ENCODE results near the gene DNM3. TPM values are rescaled to one million over a fixed set of nuclear protein-coding genes. Genes with fewer than 3 reads are reported as not detected.
"Not testable (repeated sequence)": the region's sequence is repeated elsewhere in the genome, so short reads cannot be mapped to it uniquely, and the experiment has no call there.

The DNM3 gene
- total RNA-seq, 1 experiment from 2014 or later = 1.7 TPM

DNA sequence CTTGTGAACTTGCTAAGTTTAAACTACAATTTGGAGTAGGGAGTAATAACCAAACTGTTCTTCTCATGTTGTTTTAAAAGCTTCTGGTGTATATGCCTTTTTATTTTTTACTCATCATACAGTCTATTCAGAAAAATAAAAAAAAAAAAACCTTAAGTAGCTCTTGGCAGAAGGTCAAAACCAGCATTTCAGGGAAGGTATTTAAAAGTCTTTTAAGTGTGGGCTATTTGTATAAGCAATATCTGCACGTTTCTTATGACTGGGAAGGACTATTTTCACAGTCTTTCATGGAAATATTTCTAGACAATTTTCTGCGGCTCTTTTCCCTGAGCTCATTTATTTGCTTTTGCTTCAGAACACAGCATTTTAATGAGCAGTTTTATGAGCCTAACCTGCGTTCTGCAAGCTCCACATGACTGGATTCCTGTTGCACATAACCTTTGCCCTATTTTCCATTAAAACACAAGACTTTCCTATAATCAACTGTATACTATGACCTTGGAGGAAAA, 518.2 kb downstream of the DNM3 start:
- DNase-seq (ENCODE audit: low read depth) = peak; percentile 50

DNA sequence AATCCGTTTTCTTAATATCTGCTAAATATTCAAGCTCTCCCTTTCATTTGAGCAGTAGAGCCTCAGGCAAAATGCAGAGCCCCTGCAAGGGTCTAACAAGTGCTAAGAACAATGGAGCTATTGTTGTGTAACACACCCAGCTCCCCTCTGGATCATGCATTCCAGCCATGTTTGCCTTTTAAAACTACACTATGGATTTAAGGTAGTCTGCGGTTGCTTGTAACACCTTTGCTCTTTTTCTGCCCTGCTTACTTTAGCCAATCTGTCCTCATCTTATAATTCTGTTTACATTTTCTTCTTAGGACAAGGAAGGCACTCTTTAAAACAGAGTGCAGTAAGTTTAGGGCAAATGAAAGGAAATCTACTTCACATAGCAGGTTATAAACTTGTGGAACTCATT, 519.2 kb downstream of the DNM3 start:
- peak; percentile 39 for DNase-seq (ENCODE audit: low read depth)

DNA sequence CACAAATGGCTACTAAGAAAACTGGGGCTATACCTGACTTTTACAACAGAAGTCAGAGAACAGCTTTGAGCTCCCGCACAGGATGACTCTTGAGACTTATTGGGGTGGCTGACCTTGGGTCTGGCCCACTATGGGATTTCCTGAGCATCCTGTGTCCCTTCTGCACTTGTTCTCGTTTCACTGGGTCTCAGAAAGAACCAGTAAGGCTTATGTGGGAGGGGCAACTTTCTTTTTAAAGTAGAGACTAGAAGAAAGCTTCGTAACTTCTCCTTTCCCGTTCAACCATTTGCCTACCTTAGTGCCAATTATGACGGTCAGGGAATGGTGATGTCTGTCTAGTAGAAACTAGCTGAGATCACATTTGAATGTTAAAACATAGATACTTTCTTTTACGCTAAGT, 519.7 kb downstream of the DNM3 start:
- DNase-seq (ENCODE audit: low read depth) = no peak

DNA sequence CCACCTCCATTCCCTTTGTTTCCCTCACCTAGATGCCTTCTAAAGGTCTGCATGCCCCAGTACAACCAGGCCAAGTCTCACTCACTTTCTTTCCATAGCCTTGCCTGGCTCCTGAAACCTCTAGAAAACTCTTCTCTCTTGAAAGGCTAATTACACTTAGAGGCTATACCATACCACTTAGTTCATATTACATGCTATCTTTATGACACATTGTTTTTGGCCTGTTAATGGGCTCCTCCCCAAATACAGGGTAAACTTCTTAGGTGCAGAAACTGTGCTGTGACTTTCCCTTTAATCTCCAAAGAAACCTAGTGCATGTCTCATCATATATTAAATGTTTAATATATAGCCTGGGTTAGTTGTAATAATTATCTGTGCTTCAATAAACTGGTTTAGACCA, 522.6 kb downstream of the DNM3 start:
- DNase-seq (ENCODE audit: low read depth) = no peak

DNA sequence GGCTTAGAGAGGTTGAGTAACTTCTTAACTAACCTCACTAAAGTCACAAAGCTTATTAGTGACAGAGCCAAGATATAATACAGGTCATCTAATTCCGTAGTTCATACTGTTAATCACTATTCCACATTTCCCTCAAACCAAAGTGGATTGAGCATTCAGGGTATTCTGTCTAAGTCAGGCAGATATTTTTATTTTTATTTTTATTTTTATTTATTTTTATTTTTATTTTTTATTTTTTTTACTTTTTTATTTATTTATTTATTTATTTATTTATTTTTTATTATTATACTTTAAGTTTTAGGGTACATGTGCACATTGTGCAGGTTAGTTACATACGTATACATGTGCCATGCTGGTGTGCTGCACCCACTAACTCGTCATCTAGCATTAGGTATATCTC, 530.3 kb downstream of the DNM3 start:
- not testable (repeated sequence) for DNase-seq (ENCODE audit: low read depth)

DNA sequence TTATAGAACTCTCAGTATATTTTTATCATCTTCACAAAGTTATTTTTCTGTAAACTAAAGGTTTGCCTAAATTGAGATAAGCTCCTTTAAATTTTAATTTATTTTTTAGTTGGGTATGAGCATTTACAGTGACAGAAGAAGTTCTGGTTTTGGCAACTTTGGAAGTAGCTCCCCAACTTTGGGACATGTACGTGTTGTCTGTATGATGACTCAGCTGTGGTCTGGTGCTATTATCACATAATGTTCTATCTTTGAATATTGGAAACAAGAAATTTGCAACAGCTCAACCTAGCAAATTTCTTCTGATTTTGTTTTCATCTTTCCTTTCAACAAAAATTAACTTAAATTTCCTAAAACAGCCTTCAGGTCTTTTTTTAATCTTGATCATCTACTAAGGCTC, 532.6 kb downstream of the DNM3 start:
- DNase-seq (ENCODE audit: low read depth) = peak; percentile 40

DNA sequence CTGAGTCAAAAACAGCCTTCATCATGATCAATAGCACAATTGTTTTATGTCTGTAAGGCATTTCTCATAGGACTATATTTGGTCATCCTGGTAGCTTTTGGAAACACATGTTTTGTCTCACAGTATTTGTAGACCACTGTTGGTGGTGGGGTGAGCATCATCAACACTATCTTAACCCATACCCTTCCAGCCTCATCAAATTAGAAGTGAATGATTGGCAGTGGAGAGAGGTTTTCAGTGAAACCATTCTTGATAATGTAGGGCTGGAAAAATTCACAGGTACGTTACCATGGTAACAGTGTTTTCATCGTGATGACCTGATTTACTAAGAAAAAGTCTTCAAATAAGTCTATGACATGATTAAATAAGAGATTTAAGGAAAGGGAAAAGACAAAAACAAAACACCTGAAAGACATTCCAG, 533.9 kb downstream of the DNM3 start:
- no peak for DNase-seq (ENCODE audit: low read depth)

DNA sequence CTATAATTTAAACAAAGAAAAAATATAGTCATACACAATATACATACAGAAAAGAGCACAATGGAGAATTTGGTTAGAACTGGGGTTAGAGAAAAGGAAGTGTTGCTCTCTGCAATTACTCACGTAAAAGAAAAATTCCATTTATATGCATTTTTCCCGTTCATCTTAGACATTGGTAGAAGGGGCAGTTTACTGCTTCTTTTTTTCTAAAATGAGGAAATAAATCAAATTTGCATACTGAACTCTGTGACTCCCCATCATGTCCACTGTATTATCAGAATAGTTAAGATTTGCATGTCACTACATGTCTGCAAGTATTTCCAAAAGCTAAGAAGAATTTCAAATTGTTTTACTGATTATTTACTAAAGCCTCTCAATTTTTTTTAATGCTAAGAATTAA, 535.1 kb downstream of the DNM3 start:
- DNase-seq (ENCODE audit: low read depth) = no peak

DNA sequence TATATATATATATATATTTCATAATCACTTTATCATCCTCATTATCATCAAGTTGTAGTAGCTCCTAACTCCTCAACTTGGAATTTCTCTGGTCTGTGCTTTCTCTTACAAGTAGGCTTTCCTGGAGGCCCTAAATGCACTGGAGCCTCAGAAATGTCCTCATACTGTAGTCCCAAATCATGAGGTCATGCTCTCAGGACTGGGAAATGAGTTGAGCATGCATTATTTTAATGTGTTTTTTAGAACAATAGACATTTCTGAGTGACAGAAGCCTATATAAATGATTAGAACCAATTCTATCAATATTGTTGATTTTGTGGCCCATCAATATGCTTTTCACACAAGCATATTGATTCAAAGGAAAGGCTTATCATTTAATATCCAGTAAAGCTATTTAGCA, 536.3 kb downstream of the DNM3 start:
- no peak for DNase-seq (ENCODE audit: low read depth)

DNA sequence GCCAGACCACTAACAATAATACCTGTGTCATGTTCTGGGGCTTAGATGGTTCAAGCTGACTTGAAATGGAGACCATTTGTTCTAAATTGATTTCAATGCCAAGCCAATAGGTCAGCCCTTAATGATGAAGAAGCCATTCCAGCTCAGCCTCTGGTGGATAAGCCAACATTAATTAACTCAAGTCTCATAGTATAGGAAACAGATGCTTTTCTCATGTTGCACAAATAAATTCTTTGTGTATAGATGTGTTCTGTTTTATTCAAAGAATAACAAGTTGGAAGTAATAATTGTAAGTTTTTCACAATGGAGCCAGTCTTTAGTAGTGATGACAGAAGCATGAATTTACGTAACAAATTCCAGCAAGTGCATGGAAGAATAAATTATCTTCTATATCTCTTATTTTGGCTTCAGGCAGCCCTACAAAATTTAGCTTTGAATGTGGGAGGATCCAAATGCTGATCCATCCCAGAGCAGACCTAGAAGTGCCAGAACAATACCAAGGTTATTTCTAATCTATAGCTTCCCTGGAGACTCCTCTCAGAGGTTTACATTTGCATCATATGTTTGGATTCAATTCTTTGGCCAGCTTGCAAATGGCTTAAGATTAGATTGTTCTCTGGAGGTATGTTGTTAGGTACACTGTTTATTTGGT, 536.9 kb downstream of the DNM3 start:
- no peak for DNase-seq (ENCODE audit: low read depth)

DNA sequence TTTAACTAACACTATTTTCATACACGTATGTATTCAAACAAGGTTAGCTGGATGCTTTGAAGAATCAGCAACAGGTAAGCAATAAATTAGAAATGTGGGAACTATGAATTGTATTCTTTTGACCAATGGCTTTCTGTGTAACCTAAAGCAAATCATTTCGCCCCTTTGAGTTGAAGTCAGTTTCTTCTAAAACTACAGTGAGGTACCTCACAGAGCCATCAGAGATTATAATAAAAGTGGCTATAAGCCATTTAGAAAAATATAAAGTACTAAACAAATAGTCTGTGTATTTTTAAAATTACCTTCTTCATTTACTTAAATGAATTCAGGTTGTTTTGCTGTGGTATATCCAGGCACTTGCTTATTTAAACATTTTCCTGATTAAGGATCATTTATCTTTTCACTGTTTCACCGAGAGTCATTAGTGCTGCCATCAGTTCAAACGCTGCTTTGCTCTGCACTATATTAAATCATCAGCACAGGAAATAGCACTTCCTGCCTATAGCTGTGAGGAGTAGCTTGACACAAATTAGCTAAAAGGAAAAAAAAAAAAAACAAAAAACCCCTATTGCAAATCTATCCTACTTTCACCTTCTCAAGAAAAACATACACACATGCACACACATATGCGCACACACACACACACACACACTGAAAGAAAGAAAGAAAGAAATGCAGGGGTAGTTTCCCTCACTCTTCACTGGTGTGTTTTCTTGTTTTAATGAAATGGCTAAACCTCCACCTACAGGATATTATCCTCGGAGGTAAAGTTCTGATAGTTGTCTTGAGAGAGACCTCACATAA, 539.3 kb downstream of the DNM3 start:
- DNase-seq (ENCODE audit: low read depth) = no peak

DNA sequence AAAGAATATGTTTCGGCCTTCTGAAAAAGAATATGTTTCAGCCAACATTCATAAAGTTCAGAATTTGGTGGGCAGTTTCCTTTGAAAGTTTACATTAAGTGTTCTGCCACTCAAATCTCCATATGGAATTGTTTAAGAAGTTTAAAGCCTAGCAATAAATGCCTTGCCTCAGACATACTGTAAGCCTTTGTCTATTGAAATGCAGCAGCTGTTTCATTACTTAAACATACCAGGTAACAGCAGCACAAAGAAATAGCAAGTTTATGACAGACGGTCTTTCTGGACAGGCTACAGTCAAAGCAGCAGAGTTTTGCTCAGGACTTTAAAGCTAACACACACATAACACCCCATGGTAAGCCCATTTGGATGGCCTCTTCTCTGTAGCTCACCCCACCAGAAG, 540.6 kb downstream of the DNM3 start:
- no peak for DNase-seq (ENCODE audit: low read depth)

DNA sequence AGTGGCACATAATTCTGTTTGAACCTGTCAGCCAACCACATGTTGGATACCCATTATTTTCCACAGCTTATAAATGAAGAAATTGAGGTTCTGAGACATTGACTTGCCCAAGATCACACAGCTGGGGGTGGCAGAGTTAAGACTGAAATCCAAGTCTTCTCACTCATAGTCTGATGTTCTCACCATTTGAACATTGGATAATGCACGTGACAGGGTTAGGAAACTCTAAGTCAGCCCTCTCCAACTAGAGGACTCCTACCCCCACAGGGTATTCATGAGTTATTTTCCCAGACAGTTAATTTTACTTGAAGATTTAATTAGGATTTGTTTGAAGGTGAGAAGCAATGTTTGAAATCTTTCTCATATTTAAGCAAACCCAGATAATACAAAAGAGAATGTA, 541.1 kb downstream of the DNM3 start:
- no peak for DNase-seq (ENCODE audit: low read depth)

DNA sequence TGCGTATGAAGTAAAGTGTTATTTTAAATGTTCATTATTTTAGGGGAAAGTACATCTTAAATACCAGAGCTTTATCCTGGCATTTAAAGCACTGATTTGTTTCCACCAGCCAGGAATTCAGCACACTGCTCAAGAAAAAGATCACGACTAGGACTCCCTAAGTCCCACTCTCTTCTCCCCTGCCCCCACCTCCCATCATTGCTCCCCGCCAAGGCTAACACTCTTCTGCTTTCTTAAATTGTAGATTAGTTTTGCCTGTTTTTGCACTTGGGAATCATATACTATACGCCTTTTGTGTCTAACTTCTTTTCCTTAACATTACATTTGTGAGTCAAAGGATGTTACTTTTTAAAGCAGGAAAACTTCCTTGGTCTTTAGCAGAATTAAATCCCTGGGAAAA, 541.7 kb downstream of the DNM3 start:
- no peak for DNase-seq (ENCODE audit: low read depth)

DNA sequence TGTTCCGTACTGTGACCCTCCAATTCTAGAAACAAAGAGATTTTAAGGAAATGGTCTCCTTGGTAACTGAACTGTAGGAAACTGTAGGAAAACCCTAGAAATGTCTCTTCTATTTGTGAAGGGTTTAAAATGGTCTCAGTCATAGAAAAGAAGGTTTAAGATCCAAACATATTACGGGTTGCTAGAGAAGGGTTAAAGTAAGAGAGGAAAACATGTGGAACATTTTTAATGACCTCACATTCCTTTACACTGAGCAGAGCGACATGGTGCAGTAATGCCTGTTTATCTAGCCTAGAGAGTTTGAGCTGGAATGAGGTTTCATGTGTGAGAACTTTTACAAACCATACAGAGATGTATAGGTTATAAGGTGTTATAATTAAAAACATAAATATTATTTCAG, 542.2 kb downstream of the DNM3 start:
- DNase-seq (ENCODE audit: low read depth) = peak; percentile 53

DNA sequence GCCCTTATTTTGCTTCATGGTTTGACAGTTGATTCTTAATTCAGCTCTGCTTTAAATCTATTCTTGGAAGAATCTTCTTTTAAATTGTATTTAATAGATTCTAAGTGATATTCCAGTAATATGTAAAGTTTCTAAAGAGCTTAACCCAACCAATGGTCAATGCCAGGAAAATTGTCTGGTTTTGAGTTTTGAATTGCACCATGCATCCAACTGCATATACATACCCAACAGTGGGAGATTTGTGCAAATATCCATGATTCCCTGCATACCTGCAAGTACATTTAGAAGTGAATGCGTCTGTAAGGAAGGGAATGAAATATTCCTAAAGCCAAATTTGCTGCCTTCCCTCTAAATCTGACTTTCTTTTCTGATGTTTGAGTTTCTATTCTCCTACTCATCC, 543.4 kb downstream of the DNM3 start:
- DNase-seq (ENCODE audit: low read depth) = no peak

DNA sequence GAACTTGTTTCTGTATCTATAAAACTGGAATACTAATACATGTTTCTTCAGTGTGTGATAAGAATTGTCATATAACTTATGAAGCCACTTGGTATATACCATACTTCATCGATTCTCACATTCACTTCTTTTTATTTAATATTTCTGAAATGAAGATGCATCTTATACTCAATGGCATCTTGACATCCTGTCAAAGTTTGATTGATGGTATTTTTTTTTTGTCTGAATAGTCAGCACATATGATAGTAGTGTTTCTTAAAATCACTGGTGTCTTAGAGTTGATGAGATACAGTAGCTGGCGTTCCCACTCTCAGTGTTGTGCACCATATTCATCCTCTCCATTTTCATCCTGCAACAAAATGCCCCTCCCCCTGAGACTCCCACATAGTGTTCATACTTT, 544.7 kb downstream of the DNM3 start:
- no peak for DNase-seq (ENCODE audit: low read depth)

DNA sequence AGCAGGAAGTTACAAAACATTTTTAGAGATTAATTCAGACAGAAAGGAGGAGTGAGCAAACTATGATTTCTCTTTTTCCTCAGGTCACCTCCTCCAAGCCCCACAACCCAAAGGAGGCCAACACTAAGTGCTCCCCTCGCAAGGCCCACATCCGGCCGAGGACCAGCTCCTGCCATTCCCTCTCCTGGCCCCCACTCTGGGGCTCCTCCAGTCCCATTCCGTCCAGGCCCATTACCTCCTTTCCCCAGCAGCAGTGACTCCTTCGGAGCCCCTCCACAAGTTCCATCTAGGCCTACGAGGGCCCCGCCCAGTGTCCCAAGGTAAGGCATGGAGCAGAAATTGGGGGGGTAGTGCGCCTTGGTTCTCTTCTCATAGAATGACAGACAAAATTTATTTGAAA, 547.2 kb downstream of the DNM3 start:
- DNase-seq (ENCODE audit: low read depth) = no peak

DNA sequence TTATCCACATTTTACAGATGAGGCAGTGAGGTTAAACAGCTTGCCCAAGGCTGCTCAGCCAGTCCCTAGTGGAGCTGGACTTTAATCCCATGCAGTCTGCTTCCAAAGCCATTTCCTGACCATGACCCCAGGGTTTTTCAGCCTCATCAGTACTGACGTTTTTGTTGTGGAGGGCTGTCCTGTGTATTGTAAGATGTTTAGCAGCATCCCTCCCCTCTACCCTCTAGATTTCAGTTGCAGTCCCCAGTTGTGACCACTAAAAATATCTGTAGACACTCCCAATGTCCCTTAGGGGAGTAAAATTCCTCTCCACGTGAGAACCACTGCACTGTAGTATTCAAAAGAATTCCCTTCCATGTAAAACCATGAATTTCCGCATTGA, 549.0 kb downstream of the DNM3 start:
- DNase-seq (ENCODE audit: low read depth) = peak; percentile 45

DNA sequence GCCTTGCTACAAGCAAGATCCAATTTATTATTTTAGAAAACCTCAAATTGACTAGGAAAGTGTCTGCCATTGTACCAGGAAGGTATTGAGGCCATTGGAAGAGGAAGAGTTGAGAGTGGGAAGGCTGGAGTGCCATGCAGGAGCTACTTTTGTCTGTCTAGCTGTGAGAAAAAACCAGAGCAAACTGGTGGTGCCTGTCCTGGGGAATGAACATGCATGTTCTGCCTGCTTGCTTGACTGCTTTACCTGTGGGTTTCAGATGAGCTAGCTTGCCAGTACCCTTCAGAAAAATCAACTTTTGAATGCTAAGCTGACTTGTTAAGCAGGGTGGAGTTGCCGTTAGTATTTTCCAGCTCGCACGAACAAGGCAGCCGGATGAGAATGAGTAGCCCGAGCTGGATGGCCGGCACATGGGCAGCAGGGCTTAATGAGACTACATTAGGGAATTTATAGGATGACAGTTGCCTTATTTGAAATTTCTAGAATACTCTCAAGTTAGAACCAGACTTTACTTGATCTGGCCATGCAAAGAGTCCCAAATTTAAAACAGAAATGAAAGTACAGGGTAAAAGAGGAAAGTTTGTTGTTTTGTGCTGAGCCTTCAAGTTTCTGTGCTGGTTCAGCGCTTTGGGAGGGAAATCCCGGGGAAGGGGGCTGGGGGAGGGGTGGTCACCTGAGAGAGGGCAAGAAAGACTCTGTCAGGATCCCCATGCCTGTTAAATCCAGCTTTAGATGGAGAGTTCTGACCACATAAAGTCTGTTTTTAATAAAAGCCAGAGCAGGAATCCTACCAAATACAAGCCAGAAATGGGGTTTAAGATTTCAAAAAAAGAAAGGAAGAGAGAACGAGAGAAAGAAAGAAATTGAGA, 549.6 kb downstream of the DNM3 start:
- DNase-seq (ENCODE audit: low read depth) = peak; percentile 65

DNA sequence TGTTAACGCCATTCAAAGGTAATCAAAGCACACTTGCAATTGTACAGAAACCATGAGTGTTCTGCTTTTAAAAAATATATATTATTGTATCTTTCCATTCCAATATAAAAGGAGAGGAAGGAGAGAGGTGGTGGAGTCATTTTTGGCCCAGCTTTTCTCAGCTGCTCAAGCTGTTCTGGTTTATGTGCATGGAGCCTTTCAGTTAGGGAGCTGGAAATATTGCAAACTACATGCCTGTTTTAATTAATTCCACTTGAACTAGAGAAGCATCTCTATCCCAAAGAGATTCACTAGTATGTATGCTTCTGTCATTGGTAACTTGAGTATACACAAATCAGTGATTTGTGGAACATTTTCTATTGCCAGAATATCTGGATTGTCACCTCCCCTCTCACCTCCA, 550.7 kb downstream of the DNM3 start:
- no peak for DNase-seq (ENCODE audit: low read depth)

DNA sequence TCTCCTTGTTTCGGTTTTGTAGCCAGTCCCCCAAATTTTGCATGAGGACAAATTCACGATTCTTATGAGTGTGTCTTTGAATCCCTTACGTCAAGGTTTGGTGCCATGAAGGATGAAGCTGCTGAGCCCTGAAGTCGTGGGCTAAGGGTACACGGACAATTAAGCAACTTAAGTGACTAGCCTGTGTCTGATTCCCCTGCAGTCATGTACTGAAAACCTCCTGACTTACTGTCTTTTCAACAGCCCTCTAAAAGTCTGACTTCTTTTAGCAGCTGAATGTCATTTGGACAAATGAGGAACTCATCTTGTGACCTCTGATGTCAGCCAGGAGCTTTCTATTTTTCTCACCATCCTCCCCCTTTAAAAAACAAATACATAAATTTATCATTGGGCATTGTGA, 552.1 kb downstream of the DNM3 start:
- no peak for DNase-seq (ENCODE audit: low read depth)
